ENCODE results near the gene CNTLN. TPM values are rescaled to one million over a fixed set of nuclear protein-coding genes. Genes with fewer than 3 reads are reported as not detected.

The CNTLN gene
- total and polyA plus RNA-seq, 4 donors, result 2.1 to 30.3 (median 4.0) TPM

- Histone ChIP-seq H3K9me3 (ENCODE audit: control insufficient read depth in 4 of 4, insufficient read depth in 3 of 4, low read length in 3 of 4) (peaks cover 0 to 3% (median 0%) of the 10 kb centered on the region in 4 donors), H3K4me3 (no peak overlapping the region), H3K4me1 (ENCODE audit: control insufficient read depth in 5 of 5, insufficient read depth in 5 of 5, low read length in 5 of 5) (peaks cover 0 to 1% (median 0%) of the 10 kb centered on the region in 5 donors), H3K27ac (ENCODE audit: low read depth in 1 of 2, low read length in 1 of 2) (no peak overlapping the region), H3K36me3 (ENCODE audit: control insufficient read depth in 4 of 4, insufficient read depth in 4 of 4, low read length in 4 of 4) (no peaks in the 10 kb centered on the region), H3K9ac (ENCODE audit: insufficient read depth in 1 of 2, low read length in 2 of 2) (no peak overlapping the region), H3K27me3 (ENCODE audit: control insufficient read depth in 3 of 3, insufficient read depth in 3 of 3, low read length in 2 of 3) (no peaks in the 10 kb centered on the region)
- DNase-seq (no peak), ATAC-seq (ENCODE audit: insufficient read depth, low FRiP score) (no peak)
- no peak for TF ChIP-seq CTCF (IDR thresholded peaks at IDR 0.05; ENCODE audit: control extremely low read depth, extremely low read depth)
- 83 to 88% methylated on average over 3 of the region's 3 CpGs for WGBS, 2 donors
These were observed 81.2 kb downstream of the CNTLN start for GRCh38 chr9:17216011-17216410.

GRCh38 chr9:17216646-17217045 lies 81.8 kb downstream of the CNTLN start:
- Histone ChIP-seq H3K9me3 (ENCODE audit: control insufficient read depth in 4 of 4, insufficient read depth in 3 of 4, low read length in 3 of 4) (peaks cover 0 to 3% (median 0%) of the 10 kb centered on the region in 4 donors), H3K9ac (ENCODE audit: insufficient read depth in 1 of 2, low read length in 2 of 2) (no peak overlapping the region), H3K4me1 (ENCODE audit: control insufficient read depth in 5 of 5, insufficient read depth in 5 of 5, low read length in 5 of 5) (peaks cover 0 to 1% (median 0%) of the 10 kb centered on the region in 5 donors), H3K36me3 (ENCODE audit: control insufficient read depth in 4 of 4, insufficient read depth in 4 of 4, low read length in 4 of 4) (no peaks in the 10 kb centered on the region), H3K27ac (ENCODE audit: low read depth in 1 of 2, low read length in 1 of 2) (no peak overlapping the region), H3K27me3 (ENCODE audit: control insufficient read depth in 3 of 3, insufficient read depth in 3 of 3, low read length in 2 of 3) (no peaks in the 10 kb centered on the region), H3K4me3 (no peak overlapping the region)
- WGBS, 2 donors, result 84 to 89% methylated on average over 2 of the region's 2 CpGs
- no peak for DNase-seq
- TF ChIP-seq CTCF (IDR thresholded peaks at IDR 0.05; ENCODE audit: control extremely low read depth, extremely low read depth), result no peak
- no peak for ATAC-seq (ENCODE audit: insufficient read depth, low FRiP score)

- WGBS, 2 donors, result 92 to 94% methylated on average over 2 of the region's 2 CpGs
- Histone ChIP-seq H3K27ac (ENCODE audit: low read depth in 1 of 2, low read length in 1 of 2) (no peak overlapping the region), H3K4me1 (ENCODE audit: control insufficient read depth in 5 of 5, insufficient read depth in 5 of 5, low read length in 5 of 5) (peaks cover 0 to 1% (median 0%) of the 10 kb centered on the region in 5 donors), H3K27me3 (ENCODE audit: control insufficient read depth in 3 of 3, insufficient read depth in 3 of 3, low read length in 2 of 3) (no peaks in the 10 kb centered on the region), H3K36me3 (ENCODE audit: control insufficient read depth in 4 of 4, insufficient read depth in 4 of 4, low read length in 4 of 4) (no peaks in the 10 kb centered on the region), H3K9me3 (ENCODE audit: control insufficient read depth in 4 of 4, insufficient read depth in 3 of 4, low read length in 3 of 4) (peaks cover 0 to 3% (median 0%) of the 10 kb centered on the region in 4 donors), H3K4me3 (no peak overlapping the region), H3K9ac (ENCODE audit: insufficient read depth in 1 of 2, low read length in 2 of 2) (no peak overlapping the region)
- TF ChIP-seq CTCF (IDR thresholded peaks at IDR 0.05; ENCODE audit: control extremely low read depth, extremely low read depth), result no peak
- DNase-seq (no peak), ATAC-seq (ENCODE audit: insufficient read depth, low FRiP score) (no peak)
These were observed 82.4 kb downstream of the CNTLN start for GRCh38 chr9:17217272-17217671.

GRCh38 chr9:17219261-17219660 lies 84.4 kb downstream of the CNTLN start:
- Histone ChIP-seq H3K27ac (ENCODE audit: low read depth in 1 of 2, low read length in 1 of 2) (no peak overlapping the region), H3K4me1 (ENCODE audit: control insufficient read depth in 5 of 5, insufficient read depth in 5 of 5, low read length in 5 of 5) (peaks cover 0 to 1% (median 0%) of the 10 kb centered on the region in 5 donors), H3K4me3 (no peak overlapping the region), H3K9ac (ENCODE audit: insufficient read depth in 1 of 2, low read length in 2 of 2) (no peak overlapping the region), H3K36me3 (ENCODE audit: control insufficient read depth in 4 of 4, insufficient read depth in 4 of 4, low read length in 4 of 4) (no peaks in the 10 kb centered on the region), H3K27me3 (ENCODE audit: control insufficient read depth in 3 of 3, insufficient read depth in 3 of 3, low read length in 2 of 3) (no peaks in the 10 kb centered on the region), H3K9me3 (ENCODE audit: control insufficient read depth in 4 of 4, insufficient read depth in 3 of 4, low read length in 3 of 4) (no peaks in the 10 kb centered on the region)
- no peak for TF ChIP-seq CTCF (IDR thresholded peaks at IDR 0.05; ENCODE audit: control extremely low read depth, extremely low read depth)
- ATAC-seq (ENCODE audit: insufficient read depth, low FRiP score), result no peak
- DNase-seq, result peak in 2 of 3 donors; percentile 8 to 13

All from lung (tissue), 12 donors.